Esophagus muscularis mucosa (tissue), 3 donors: ENCODE measurements around the gene MRPL38.

Experiments
- POLR2A ChIP-seq: fragments of 450-650 bp; IDR thresholded peaks from one replicate; pipeline ENCODE4 v1.6.1; 2017; ENCODE audit warnings: antibody characterized with exemption, moderate library complexity, mild to moderate bottlenecking, low read depth
- TF ChIP-seq, protein P1 (sequence below), 3 experiments: fragments of 200-600 bp in 2 of 3; fragments of 450-650 bp in 1 of 3; sonication (generic) in 2 of 3; IDR thresholded peaks; one replicate each; pipeline ENCODE4 v1.5.1; 2017 to 2019; ENCODE audit warnings: antibody characterized with exemption in 3 of 3, mild to moderate bottlenecking in 2 of 3, moderate library complexity in 1 of 3

DNA sequence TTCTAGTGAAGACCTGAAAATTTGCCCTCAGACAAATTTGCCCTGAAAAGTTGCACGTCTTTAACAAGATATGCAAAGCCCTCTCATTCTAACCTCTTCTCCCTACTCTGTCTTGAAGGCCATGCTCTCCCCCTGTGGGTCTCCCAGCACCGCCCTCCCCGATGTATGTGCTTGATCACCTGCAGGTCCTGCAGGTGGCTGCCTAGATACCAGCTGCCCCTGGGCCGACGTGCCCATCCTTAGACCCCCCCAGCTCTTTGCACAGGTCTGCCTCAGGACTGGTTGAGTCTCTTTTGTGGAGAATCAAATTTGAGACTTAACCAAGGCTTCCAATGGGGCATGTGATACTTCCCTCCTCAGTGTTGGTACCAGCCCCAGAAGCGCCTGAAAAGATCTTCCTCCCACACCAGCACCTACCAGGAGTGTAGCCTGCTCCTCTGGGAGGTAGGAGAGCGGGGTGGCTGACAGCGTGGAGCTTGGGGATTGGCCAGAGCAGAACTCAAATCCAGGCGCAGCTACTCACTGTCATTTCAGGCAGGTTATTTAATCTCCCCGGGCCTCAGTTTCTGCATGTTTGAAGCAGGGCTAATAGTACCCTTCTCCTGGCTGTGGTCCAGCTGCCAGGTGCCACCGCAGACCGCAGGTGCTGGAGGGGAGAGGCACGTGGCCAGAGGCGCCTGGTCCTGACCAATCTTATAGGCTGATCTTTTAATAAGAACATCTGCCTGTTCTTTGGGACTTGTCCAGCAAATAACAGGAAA is 4.5 kb upstream of the MRPL38 start:
- TF ChIP-seq, protein P1, sequence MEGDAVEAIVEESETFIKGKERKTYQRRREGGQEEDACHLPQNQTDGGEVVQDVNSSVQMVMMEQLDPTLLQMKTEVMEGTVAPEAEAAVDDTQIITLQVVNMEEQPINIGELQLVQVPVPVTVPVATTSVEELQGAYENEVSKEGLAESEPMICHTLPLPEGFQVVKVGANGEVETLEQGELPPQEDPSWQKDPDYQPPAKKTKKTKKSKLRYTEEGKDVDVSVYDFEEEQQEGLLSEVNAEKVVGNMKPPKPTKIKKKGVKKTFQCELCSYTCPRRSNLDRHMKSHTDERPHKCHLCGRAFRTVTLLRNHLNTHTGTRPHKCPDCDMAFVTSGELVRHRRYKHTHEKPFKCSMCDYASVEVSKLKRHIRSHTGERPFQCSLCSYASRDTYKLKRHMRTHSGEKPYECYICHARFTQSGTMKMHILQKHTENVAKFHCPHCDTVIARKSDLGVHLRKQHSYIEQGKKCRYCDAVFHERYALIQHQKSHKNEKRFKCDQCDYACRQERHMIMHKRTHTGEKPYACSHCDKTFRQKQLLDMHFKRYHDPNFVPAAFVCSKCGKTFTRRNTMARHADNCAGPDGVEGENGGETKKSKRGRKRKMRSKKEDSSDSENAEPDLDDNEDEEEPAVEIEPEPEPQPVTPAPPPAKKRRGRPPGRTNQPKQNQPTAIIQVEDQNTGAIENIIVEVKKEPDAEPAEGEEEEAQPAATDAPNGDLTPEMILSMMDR (IDR thresholded peaks at IDR 0.05): no peak
- TF ChIP-seq POLR2A: no peak
